Fibroblast of mammary gland (primary cell): ENCODE measurements around the gene ATAD5.

Experiments
- DNase-seq: peaks from one replicate; pipeline ENCODE4 v3.0.0-alpha.2; 2010; ENCODE audit warnings: low read depth
- H3K4me3 ChIP-seq: 2 replicates; pipeline ENCODE4 v1.5.1; 2011; ENCODE audit warnings: low read depth, mild to moderate bottlenecking, low read length, moderate library complexity; ENCODE audit not compliant: control insufficient read depth
- CTCF ChIP-seq: conservative IDR thresholded peaks from 2 replicates; pipeline ENCODE4 v1.5.1; 2011; ENCODE audit warnings: low read depth, low read length, inconsistent platforms; ENCODE audit not compliant: control insufficient read depth, insufficient read depth

The ATAD5 gene

GRCh38 chr17:30840771-30841170 lies 9.0 kb downstream of the ATAD5 start:
- no peak overlapping the region for H3K4me3 ChIP-seq
- no peak for TF ChIP-seq CTCF
- no peak for DNase-seq

- TF ChIP-seq CTCF: no peak
- no peak for DNase-seq
- H3K4me3 ChIP-seq: no peak overlapping the region
These were observed 16.3 kb downstream of the ATAD5 start for GRCh38 chr17:30848021-30848420.

GRCh38 chr17:30854146-30854545 lies 22.4 kb downstream of the ATAD5 start:
- H3K4me3 ChIP-seq: no peak overlapping the region
- no peak for DNase-seq
- no peak for TF ChIP-seq CTCF

GRCh38 chr17:30858556-30859250 lies 26.9 kb downstream of the ATAD5 start:
- no peak for TF ChIP-seq CTCF
- DNase-seq: peak; percentile 14
- no peak overlapping the region for H3K4me3 ChIP-seq

GRCh38 chr17:30864636-30865035 lies 32.9 kb downstream of the ATAD5 start:
- no peak for TF ChIP-seq CTCF
- no peak for DNase-seq

GRCh38 chr17:30869005-30869404 lies 37.2 kb downstream of the ATAD5 start:
- DNase-seq: no peak
- H3K4me3 ChIP-seq: no peak overlapping the region
- TF ChIP-seq CTCF: no peak

More at GRCh38 chr17:30864636-30865035, 32.9 kb downstream of the ATAD5 start:
- H3K4me3 ChIP-seq: no peak overlapping the region
